ENCODE results near the gene ATR. TPM values are rescaled to one million over a fixed set of nuclear protein-coding genes. Genes with fewer than 3 reads are reported as not detected.

ATR gene
- 37.1 and 152 TPM in 2 replicates for total RNA-seq (2011; cell fraction: chromatin; rRNA removed; ENCODE audit: low replicate concordance)
- 15.7 and 24.5 TPM in 2 replicates for total RNA-seq (2011; cell fraction: nucleolus; rRNA removed)
- 41.6 and 44.8 TPM in 2 replicates for total RNA-seq (2011; cell fraction: nucleoplasm; rRNA removed)
- total RNA-seq (2014; rRNA removed) (20.7 and 23.2 TPM in 2 replicates), total RNA-seq (2014; rRNA removed; fragmentation: Illumina TruSeq; extraction: Trizol) (37.4 and 41.5 TPM in 2 replicates), total RNA-seq (2015; rRNA removed; fragmentation: Illumina TruSeq; extraction: Trizol) (37.0 and 37.8 TPM in 2 replicates), total RNA-seq (2021) (27.2 and 28.9 TPM in 2 replicates), polyA plus RNA-seq (2011; rRNA removed) (22.9 and 33.6 TPM in 2 replicates), polyA plus RNA-seq (2014; fragmentation: Illumina TruSeq; extraction: Trizol) (16.8 and 21.9 TPM in 2 replicates), polyA plus RNA-seq (2014; fragmentation: Nextera tagmentation; extraction: Ambion mirVana) (10 to 100 TPM; 19.8 to 20.3 TPM), polyA plus RNA-seq (2014; rRNA removed) (18.0 and 21.4 TPM in 2 replicates), polyA minus RNA-seq (2011; rRNA and poly(A)+ RNA removed) (66.9 and 67.3 TPM in 2 replicates), Bru-seq, nascent RNA (percentile 78 among the genes with signal in this experiment), BruChase-seq, experiment 1, labeled RNA remaining after a 2-hour chase (percentile 82 among the genes with signal in this experiment), BruChase-seq, experiment 2, labeled RNA remaining after a 6-hour chase (percentile 81 among the genes with signal in this experiment)
- 4.5 and 8.3 TPM in 2 replicates for polyA plus RNA-seq (2011; cell fraction: cytosol; rRNA removed)
- polyA plus RNA-seq (2011; cell fraction: nucleus; rRNA removed), result 30.9 and 39.1 TPM in 2 replicates
- polyA plus RNA-seq (2012), result 14.8 and 17.1 TPM in 2 replicates
- polyA minus RNA-seq (2011; cell fraction: cytosol; rRNA and poly(A)+ RNA removed), result 18.6 and 25.4 TPM in 2 replicates
- polyA minus RNA-seq (2011; cell fraction: nucleus; rRNA and poly(A)+ RNA removed), result 40.7 and 69.0 TPM in 2 replicates
- long read RNA-seq, experiment 1, partial matches to known transcripts, result 61 of 77 reads
- long read RNA-seq, experiment 1, other reads (novel, unspliced or antisense), result 16 of 77 reads
- long read RNA-seq, experiment 2, partial matches to known transcripts, result 0 of 9 reads
- long read RNA-seq, experiment 2, other reads (novel, unspliced or antisense), result 8 of 9 reads
- long read RNA-seq, experiment 3, partial matches to known transcripts, result 3 of 6 reads
- long read RNA-seq, experiment 3, other reads (novel, unspliced or antisense), result 3 of 6 reads

DNA sequence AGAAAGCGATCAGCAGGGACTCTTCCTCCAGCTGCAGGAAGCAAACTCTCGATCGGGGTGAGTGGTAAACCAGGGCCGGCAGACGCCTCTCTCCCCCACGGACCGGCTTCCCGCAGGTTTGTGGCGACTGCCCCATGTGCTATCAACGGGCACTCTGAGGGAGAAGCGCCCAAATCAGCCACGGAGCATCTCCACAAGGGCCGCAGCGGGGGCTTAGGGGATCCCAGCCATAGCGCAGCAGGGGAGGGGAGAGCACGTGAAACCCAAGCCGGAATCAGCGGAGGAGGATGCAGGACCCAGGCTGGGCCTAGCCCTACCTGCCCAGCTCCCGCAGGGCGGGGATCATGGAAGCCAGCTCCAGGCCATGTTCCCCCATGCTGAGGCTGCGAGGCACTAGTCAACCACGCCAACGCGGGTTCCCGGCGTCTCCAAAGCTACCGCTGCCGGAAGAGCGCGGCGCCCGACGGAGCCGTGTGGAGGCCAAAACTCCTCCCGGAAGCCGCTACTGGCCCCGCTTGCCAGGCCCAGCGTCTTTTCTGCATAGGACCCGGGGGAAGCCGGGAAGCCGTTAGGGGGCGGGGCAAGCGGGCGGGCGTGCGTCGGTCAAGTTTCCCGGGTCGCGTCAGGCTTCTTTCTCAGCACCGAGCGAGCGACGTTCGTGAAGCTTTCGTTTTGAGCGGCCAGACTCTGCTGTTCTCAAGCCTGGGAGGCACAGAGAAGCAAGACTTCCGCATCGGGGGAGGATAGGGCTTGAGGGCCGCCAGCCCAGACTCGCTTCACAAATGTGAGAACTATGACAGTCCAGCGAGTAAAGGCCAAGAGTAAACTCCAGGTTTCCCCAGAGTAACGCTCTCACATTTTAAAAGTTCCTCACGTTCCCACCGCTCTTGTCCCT is at the start of gene ATR:
Gene ATR (minus strand): TSS at position 405 of the 895 bp plus-strand sequence. CDS start 29 bp downstream, at position 376.
- Histone ChIP-seq H2AFZ (ENCODE audit: low read depth, low read length) (peak within 1 kb of the TSS; percentile 94), H3K79me2 (ENCODE audit: control insufficient read depth, insufficient read depth, low read length) (peaks cover 49% of the 10 kb centered on the region), H3K27me3 (ENCODE audit: control insufficient read depth in 2 of 2, insufficient read depth in 2 of 2, low read length in 2 of 2) (no peaks in the 10 kb centered on the region), H3K9me3 (replicated peaks; ENCODE audit: control insufficient read depth, insufficient read depth, low read depth, low read length) (no peaks in the 10 kb centered on the region), H3K9me1 (ENCODE audit: control insufficient read depth, insufficient read depth, low read length) (no peaks in the 10 kb centered on the region), H3K4me1 (replicated peaks in 1 of 2; ENCODE audit: control insufficient read depth in 2 of 2, insufficient read depth in 2 of 2, low read length in 2 of 2) (peaks cover 11 to 15% of the 10 kb centered on the region in 2 experiments), H3K4me3 (peak within 1 kb of the TSS; percentile 86), H4K20me1 (replicated peaks; ENCODE audit: control insufficient read depth, insufficient read depth, low read length) (no peaks in the 10 kb centered on the region), H3K27ac (ENCODE audit: extremely low read depth, low read depth, low read length) (peak within 1 kb of the TSS; percentile 94), H3K36me3 (ENCODE audit: control insufficient read depth, insufficient read depth, low read length) (peaks cover 13% of the 10 kb centered on the region; the same call in 2 of the 3 replicates), H3K4me2 (ENCODE audit: insufficient read depth, low read length) (peak within 1 kb of the TSS; percentile 94), H3K9ac (ENCODE audit: insufficient read depth in 1 of 2, low read depth in 2 of 2, low read length in 2 of 2) (peak within 1 kb of the TSS; percentile 86 to 98)
- intact Hi-C loops (cut with micrococcal nuclease), result no loop called here
- ATAC-seq (peak; percentile 95), DNase-seq (ENCODE audit: extremely low read depth in 1 of 4, low spot score in 3 of 4) (peak; percentile 91 to 98 (median 92)), FAIRE-seq (peak; percentile 59)
- CTCF ChIA-PET (ENCODE audit: low intra/inter-chr PET ratio), result no interaction called here
- in situ Hi-C loops (cut with MboI), result no loop called here
- POLR2A ChIA-PET, result interaction anchor here (0.5 to 3.5 kb wide), 14 partner anchors 9 to 423 kb away, joined by 3 to 20 read pairs (median 4); partner anchors contain the start of genes PLS1 and U2SURP
- no TSS peak for BruUV-seq (replicated peaks)
- under 1% methylated on average over 50 of the region's 65 CpGs for WGBS (ENCODE audit: insufficient coverage, low coverage, missing lambda C conversion rate)
- TF ChIP-seq SNIP1 (IDR thresholded peaks at IDR 0.05; ENCODE audit: low read depth) (no peak), SAFB (IDR thresholded peaks at IDR 0.05; ENCODE audit: borderline replicate concordance, low read depth, low read length) (no peak), GTF2A2 (tag; IDR thresholded peaks at IDR 0.05) (no peak), ZC3H4 (CRISPR knock-in tag; IDR thresholded peaks at IDR 0.05; ENCODE audit: borderline replicate concordance) (no peak), BCL6 (CRISPR knock-in tag; IDR thresholded peaks at IDR 0.05) (no peak), CHCHD3 (CRISPR knock-in tag; IDR thresholded peaks at IDR 0.05) (no peak), POLR2AphosphoS2 (IDR thresholded peaks at IDR 0.05; ENCODE audit: low read length) (no peak), ZNF3 (CRISPR knock-in tag; IDR thresholded peaks at IDR 0.05) (no peak), ZNF77 (CRISPR knock-in tag; IDR thresholded peaks at IDR 0.05) (no peak), KAT2B (IDR thresholded peaks at IDR 0.05; ENCODE audit: low read depth, low read length) (no peak), GTF2F1 (IDR thresholded peaks at IDR 0.05; ENCODE audit: low read depth, low read length) (peak; percentile 78), ZNF184 (CRISPR knock-in tag; IDR thresholded peaks at IDR 0.05) (no peak), ETV6 (IDR thresholded peaks at IDR 0.05; ENCODE audit: borderline replicate concordance in 1 of 2, low read depth in 2 of 2, low read length in 1 of 2) (no peak; a peak in 1 of 4 replicates), ETV6 (CRISPR knock-in tag; IDR thresholded peaks at IDR 0.05; ENCODE audit: borderline replicate concordance) (no peak), PHB2 (IDR thresholded peaks at IDR 0.05; ENCODE audit: low read depth) (no peak), ATF6 (CRISPR knock-in tag; IDR thresholded peaks at IDR 0.05) (0 out of 2 replicates have a peak, but pooled peaks have one; percentile 66)
- TF ChIP-seq, protein P1, sequence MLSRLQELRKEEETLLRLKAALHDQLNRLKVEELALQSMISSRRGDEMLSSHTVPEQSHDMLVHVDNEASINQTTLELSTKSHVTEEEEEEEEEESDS (CRISPR knock-in tag; IDR thresholded peaks at IDR 0.05), result no peak
